ENCODE data around the gene DAGLB.

DAGLB gene

DNA sequence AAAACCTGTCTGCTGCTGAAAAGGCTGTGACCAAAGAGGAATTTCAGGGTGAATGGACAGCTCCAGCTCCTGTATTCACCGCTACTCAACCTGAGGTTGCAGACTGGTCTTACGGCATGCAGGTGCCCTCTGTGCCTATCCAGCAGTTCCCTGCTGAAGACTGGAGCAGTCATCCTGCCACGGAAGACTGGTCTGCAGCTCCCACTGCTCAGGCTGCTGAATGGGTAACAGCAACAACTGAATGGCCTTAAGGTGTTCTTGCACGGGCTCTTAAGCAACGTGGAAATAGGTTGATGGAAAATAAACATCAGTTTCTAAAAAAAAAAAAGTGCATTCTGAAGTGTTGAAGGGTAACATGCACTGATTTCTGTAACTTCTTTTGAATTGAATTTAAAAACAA, 82.3 kb downstream of the DAGLB start:
- no peak for DNase-seq (ENCODE audit: low read depth)

DNA sequence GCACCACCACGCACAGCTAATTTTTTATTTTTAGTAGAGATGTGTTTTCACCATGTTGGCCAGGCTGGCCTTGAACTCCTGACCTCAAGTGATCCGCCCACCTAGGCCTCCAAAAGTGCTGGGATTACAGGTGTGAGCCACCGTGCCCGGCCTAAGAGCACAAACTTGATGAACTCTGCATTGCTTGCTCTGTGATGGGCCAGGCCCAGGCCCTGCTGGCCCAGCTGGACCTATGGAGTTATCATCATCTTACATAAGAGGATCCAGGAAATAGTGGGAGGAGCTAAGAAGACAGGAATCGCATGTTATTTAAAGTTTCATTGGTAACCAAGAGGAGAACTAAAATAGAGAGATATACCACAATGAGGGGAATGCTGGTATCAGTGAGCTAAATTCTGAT, 86.9 kb downstream of the DAGLB start:
- no peak for DNase-seq (ENCODE audit: low read depth)

DNA sequence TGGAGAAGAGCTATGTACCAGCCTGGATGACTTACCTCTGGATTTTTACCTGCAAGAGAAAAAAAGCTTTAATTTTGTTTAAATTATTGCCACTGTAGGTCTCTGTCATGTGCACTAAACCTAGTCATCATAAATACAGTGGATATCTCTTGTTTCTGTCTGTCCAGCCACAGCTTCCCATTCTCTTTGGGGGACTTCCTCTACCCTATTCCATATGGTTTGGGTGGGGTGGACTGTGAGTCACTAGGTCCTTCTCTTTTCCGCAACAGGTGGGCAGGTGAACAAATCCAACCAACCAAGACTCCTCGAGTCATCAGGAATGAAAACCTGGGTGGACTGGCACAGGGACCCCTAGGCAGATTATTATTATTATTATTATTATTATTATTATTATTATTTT, 88.0 kb downstream of the DAGLB start:
- no peak for DNase-seq (ENCODE audit: low read depth)
